HUES64 (cell line): ENCODE results near the gene ARHGEF3. TPM values are rescaled to one million over a fixed set of nuclear protein-coding genes. Genes with fewer than 3 reads are reported as not detected.

ENCODE experiments used
- H3K27ac ChIP-seq: 2 replicates; pipeline ENCODE4 v1.7.0; 2013; ENCODE audit warnings: low read depth, low read length, inconsistent platforms
- H3K27me3 ChIP-seq: 2 replicates; pipeline ENCODE4 v1.6.1; 2013; ENCODE audit warnings: mild to moderate bottlenecking, low read length; ENCODE audit not compliant: insufficient read depth
- H3K36me3 ChIP-seq: 2 replicates; pipeline ENCODE4 v1.6.1; 2013; ENCODE audit warnings: mild to moderate bottlenecking, low read length; ENCODE audit not compliant: insufficient read depth
- H3K4me1 ChIP-seq: 2 replicates; pipeline ENCODE4 v1.6.1; 2013; ENCODE audit warnings: mild to moderate bottlenecking, low read length, moderate library complexity; ENCODE audit not compliant: insufficient read depth
- H3K4me3 ChIP-seq: 2 replicates; pipeline ENCODE4 v1.5.1; 2013; ENCODE audit warnings: mild to moderate bottlenecking, low read length, moderate library complexity
- H3K9ac ChIP-seq: 2 replicates; pipeline ENCODE4 v1.6.1; 2013; ENCODE audit warnings: mild to moderate bottlenecking, low read depth, low read length
- H3K9me3 ChIP-seq: 2 replicates; pipeline ENCODE4 v1.6.1; 2013; ENCODE audit warnings: low read depth, low read length; ENCODE audit not compliant: insufficient read depth
- WGBS: fragments of 150-250, 120-280 bp; methylation state at CpG from one replicate; pipeline ENCODE4 v1.1.7; 2013; ENCODE audit warnings: missing lambda C conversion rate; 5-methylcytosine and 5-hydroxymethylcytosine counted together
- polyA plus RNA-seq, 2 experiments: library from polyadenylated mRNA; stranded (reverse); fragments of 50-300 nt; gene quantifications; one replicate each; pipeline ENCODE4 v1.2.3, GENCODE V29; 2013

ARHGEF3 gene
- 2.6 TPM for polyA plus RNA-seq (2013, experiment 1 of 2)
- polyA plus RNA-seq (2013, experiment 2 of 2), result 4.5 TPM

- peak within 1 kb of the TSS; percentile 75 for H3K9ac ChIP-seq
- H3K4me3 ChIP-seq, result peak within 1 kb of the TSS; percentile 79
- peaks cover 18% of the 10 kb centered on the region for H3K27me3 ChIP-seq
- no peak within 1 kb of the TSS for H3K27ac ChIP-seq
- H3K9me3 ChIP-seq, result no peaks in the 10 kb centered on the region
- H3K36me3 ChIP-seq, result no peaks in the 10 kb centered on the region
- no peaks in the 10 kb centered on the region for H3K4me1 ChIP-seq
- WGBS, result 1% methylated on average over 60 of the region's 60 CpGs
Measured at GRCh38 chr3:56801662-56802377, at the start of gene ARHGEF3. TSS of gene ARHGEF3 (minus strand) at chr3:56801949. CDS start at chr3:56801798, 151 bp downstream.

- Histone ChIP-seq H3K9me3 (0 out of 2 replicates have a peak, but pooled peaks cover 4% of the 10 kb centered on the region), H3K36me3 (no peaks in the 10 kb centered on the region), H3K27ac (no peak overlapping the region), H3K27me3 (no peaks in the 10 kb centered on the region), H3K4me1 (no peaks in the 10 kb centered on the region), H3K9ac (no peak overlapping the region), H3K4me3 (no peak overlapping the region)
- 95% methylated on average over 7 of the region's 7 CpGs for WGBS
Measured at GRCh38 chr3:56849698-56850097, 47.9 kb upstream of the ARHGEF3 start.

- no peaks in the 10 kb centered on the region for H3K36me3 ChIP-seq
- no peak overlapping the region for H3K27ac ChIP-seq
- H3K9me3 ChIP-seq, result 0 out of 2 replicates have a peak, but pooled peaks cover 4% of the 10 kb centered on the region
- 96% methylated on average over 2 of the region's 2 CpGs for WGBS
- no peak overlapping the region for H3K9ac ChIP-seq
- H3K27me3 ChIP-seq, result no peaks in the 10 kb centered on the region
- H3K4me3 ChIP-seq, result no peak overlapping the region
- H3K4me1 ChIP-seq, result no peaks in the 10 kb centered on the region
Measured at GRCh38 chr3:56845505-56845904, 43.8 kb upstream of the ARHGEF3 start.

GRCh38 chr3:56844536-56844935 is 42.8 kb upstream of the ARHGEF3 start:
- H3K27ac ChIP-seq, result no peak overlapping the region
- H3K9me3 ChIP-seq, result 0 out of 2 replicates have a peak, but pooled peaks cover 4% of the 10 kb centered on the region

GRCh38 chr3:56839784-56840715 is 38.3 kb upstream of the ARHGEF3 start:
- 66% methylated on average over 9 of the region's 9 CpGs for WGBS
- no peak overlapping the region for H3K27ac ChIP-seq
- H3K27me3 ChIP-seq, result no peaks in the 10 kb centered on the region
- H3K9me3 ChIP-seq, result 0 out of 2 replicates have a peak, but pooled peaks cover 2% of the 10 kb centered on the region
- H3K4me1 ChIP-seq, result peaks cover 12% of the 10 kb centered on the region; the same call in 1 of the 2 replicates
- H3K9ac ChIP-seq, result no peak overlapping the region
- H3K4me3 ChIP-seq, result no peak overlapping the region
- H3K36me3 ChIP-seq, result no peaks in the 10 kb centered on the region

More at GRCh38 chr3:56844536-56844935, 42.8 kb upstream of the ARHGEF3 start:
- Histone ChIP-seq H3K4me3 (no peak overlapping the region), H3K4me1 (0 out of 2 replicates have a peak, but pooled peaks cover 4% of the 10 kb centered on the region), H3K9ac (no peak overlapping the region), H3K27me3 (no peaks in the 10 kb centered on the region), H3K36me3 (no peaks in the 10 kb centered on the region)

GRCh38 chr3:56838448-56838847 is 36.7 kb upstream of the ARHGEF3 start:
- no peak overlapping the region for H3K9ac ChIP-seq
- WGBS, result 95% methylated on average over 4 of the region's 4 CpGs

GRCh38 chr3:56837196-56837955 is 35.6 kb upstream of the ARHGEF3 start:
- H3K36me3 ChIP-seq, result no peaks in the 10 kb centered on the region
- no peak overlapping the region for H3K9ac ChIP-seq
- no peak overlapping the region for H3K27ac ChIP-seq
- H3K9me3 ChIP-seq, result no peaks in the 10 kb centered on the region
- no peaks in the 10 kb centered on the region for H3K27me3 ChIP-seq
- 91% methylated on average over 9 of the region's 9 CpGs for WGBS
- no peak overlapping the region for H3K4me3 ChIP-seq
- H3K4me1 ChIP-seq, result peaks cover 12% of the 10 kb centered on the region; the same call in 1 of the 2 replicates

More at GRCh38 chr3:56838448-56838847, 36.7 kb upstream of the ARHGEF3 start:
- no peaks in the 10 kb centered on the region for H3K9me3 ChIP-seq
- no peak overlapping the region for H3K4me3 ChIP-seq
- H3K27ac ChIP-seq, result no peak overlapping the region
- no peaks in the 10 kb centered on the region for H3K36me3 ChIP-seq
- H3K4me1 ChIP-seq, result peaks cover 12% of the 10 kb centered on the region; the same call in 1 of the 2 replicates
- no peaks in the 10 kb centered on the region for H3K27me3 ChIP-seq

GRCh38 chr3:56836276-56837163 is 34.8 kb upstream of the ARHGEF3 start:
- H3K9ac ChIP-seq, result no peak overlapping the region
- no peaks in the 10 kb centered on the region for H3K9me3 ChIP-seq
- no peaks in the 10 kb centered on the region for H3K36me3 ChIP-seq
- H3K4me3 ChIP-seq, result no peak overlapping the region
- peaks cover 12% of the 10 kb centered on the region; the same call in 1 of the 2 replicates for H3K4me1 ChIP-seq
- WGBS, result 80% methylated on average over 8 of the region's 9 CpGs
- no peaks in the 10 kb centered on the region for H3K27me3 ChIP-seq
- no peak overlapping the region for H3K27ac ChIP-seq

- no peaks in the 10 kb centered on the region for H3K27me3 ChIP-seq
- H3K4me3 ChIP-seq, result no peak overlapping the region
- no peaks in the 10 kb centered on the region for H3K36me3 ChIP-seq
- peaks cover 12% of the 10 kb centered on the region; the same call in 1 of the 2 replicates for H3K4me1 ChIP-seq
- H3K9me3 ChIP-seq, result no peaks in the 10 kb centered on the region
- H3K27ac ChIP-seq, result no peak overlapping the region
- no peak overlapping the region for H3K9ac ChIP-seq
- 85% methylated on average over 6 of the region's 6 CpGs for WGBS
Measured at GRCh38 chr3:56835650-56836227, 34.0 kb upstream of the ARHGEF3 start.
